PC-9 (cell line): ENCODE data around the gene COQ4. TPM values are rescaled to one million over a fixed set of nuclear protein-coding genes. Genes with fewer than 3 reads are reported as not detected.

Source experiments
- BruUV-seq: library from RNA; stranded (reverse); fragments of 400-500 nt; replicated peaks from 2 replicates; lab custom pipeline; 2021; lab: Mats Ljungman, UMichigan
- CTCF ChIA-PET: fragments of 300-600 bp; sonication (Branson Sonifier 250); formaldehyde crosslinking; loops from one replicate; lab custom pipeline; 2022; ENCODE audit warnings: antibody characterized with exemption; lab: Charles Lee
- POLR2A ChIA-PET: fragments of 300-600 bp; sonication (Branson Sonifier 250); formaldehyde crosslinking; loops from one replicate; lab custom pipeline; 2022; ENCODE audit warnings: antibody characterized with exemption; ENCODE audit not compliant: unreplicated experiment; lab: Charles Lee
- DNase-seq, 2 experiments: peaks; one replicate each; pipeline versions ENCODE4 v3.0.0 to v3.0.0-alpha.2; 2015 to 2022; ENCODE audit warnings: mixed read lengths in 1 of 2
- H2AFZ ChIP-seq: fragments of 200-600 bp; sonication (generic); 2 replicates; pipeline ENCODE4 v1.8.1; 2017; ENCODE audit warnings: antibody characterized with exemption
- H3F3A ChIP-seq: fragments of 200-600 bp; sonication (generic); 2 replicates; pipeline ENCODE4 v1.8.1; 2017; ENCODE audit warnings: antibody characterized with exemption, mild to moderate bottlenecking, low read depth; ENCODE audit not compliant: insufficient read depth
- H3K27ac ChIP-seq: fragments of 200-600 bp; sonication (generic); 2 replicates; pipeline ENCODE4 v1.6.1; 2016; ENCODE audit warnings: mixed run types
- H3K27me3 ChIP-seq: fragments of 200-600 bp; sonication (generic); 2 replicates; pipeline ENCODE4 v1.6.1; 2016; ENCODE audit warnings: low read depth, mixed run types; ENCODE audit not compliant: insufficient read depth
- H3K36me3 ChIP-seq: fragments of 200-600 bp; sonication (generic); 2 replicates; pipeline ENCODE4 v1.6.1; 2016; ENCODE audit warnings: low read depth, mixed run types
- H3K4me1 ChIP-seq: fragments of 200-600 bp; sonication (generic); replicated peaks from 2 replicates; pipeline ENCODE4 v1.6.1; 2016; ENCODE audit warnings: mixed run types; ENCODE audit not compliant: insufficient read depth
- H3K4me2 ChIP-seq: fragments of 200-600 bp; sonication (generic); 2 replicates; pipeline ENCODE4 v1.6.1; 2017; ENCODE audit warnings: mixed run types
- H3K4me3 ChIP-seq: fragments of 200-600 bp; sonication (generic); 2 replicates; pipeline ENCODE4 v1.6.1; 2016; ENCODE audit warnings: mixed run types
- H3K79me2 ChIP-seq: fragments of 200-600 bp; sonication (generic); 2 replicates; pipeline ENCODE4 v1.6.1; 2017; ENCODE audit warnings: low read depth, mixed run types
- H3K9me2 ChIP-seq: fragments of 200-600 bp; sonication (generic); 2 replicates; pipeline ENCODE4 v1.8.1; 2017; ENCODE audit warnings: mild to moderate bottlenecking; ENCODE audit not compliant: insufficient read depth
- H3K9me3 ChIP-seq: fragments of 200-600 bp; sonication (generic); 2 replicates; pipeline ENCODE4 v1.8.1; 2016; ENCODE audit warnings: low read depth; ENCODE audit not compliant: insufficient read depth
- H4K20me1 ChIP-seq: fragments of 200-600 bp; sonication (generic); 2 replicates; pipeline ENCODE4 v1.8.1; 2017; ENCODE audit not compliant: insufficient read depth
- EZH2 ChIP-seq: fragments of 200-600 bp; sonication (generic); IDR thresholded peaks from 2 replicates; pipeline ENCODE4 v1.8.0; 2017; ENCODE audit warnings: antibody characterized with exemption, low read depth
- intact Hi-C: fragments of 100-400 bp; cut with micrococcal nuclease; formaldehyde crosslinking; loops from one replicate; pipeline ENCODE4 v1.10.0; 2022; ENCODE audit not compliant: unreplicated experiment
- total RNA-seq: library from RNA; stranded (reverse); gene quantifications from 2 replicates; pipeline ENCODE4 v1.2.3, GENCODE V29; 2021
- TF ChIP-seq, protein P1 (sequence below): fragments of 200-600 bp; sonication (generic); conservative IDR thresholded peaks from 2 replicates; pipeline ENCODE4 v1.6.1; 2017; ENCODE audit warnings: mixed run types, antibody characterized with exemption, mild to moderate bottlenecking, moderate library complexity

COQ4 gene
- total RNA-seq, 1 experiment from 2014 or later: 81.8 TPM

DNA sequence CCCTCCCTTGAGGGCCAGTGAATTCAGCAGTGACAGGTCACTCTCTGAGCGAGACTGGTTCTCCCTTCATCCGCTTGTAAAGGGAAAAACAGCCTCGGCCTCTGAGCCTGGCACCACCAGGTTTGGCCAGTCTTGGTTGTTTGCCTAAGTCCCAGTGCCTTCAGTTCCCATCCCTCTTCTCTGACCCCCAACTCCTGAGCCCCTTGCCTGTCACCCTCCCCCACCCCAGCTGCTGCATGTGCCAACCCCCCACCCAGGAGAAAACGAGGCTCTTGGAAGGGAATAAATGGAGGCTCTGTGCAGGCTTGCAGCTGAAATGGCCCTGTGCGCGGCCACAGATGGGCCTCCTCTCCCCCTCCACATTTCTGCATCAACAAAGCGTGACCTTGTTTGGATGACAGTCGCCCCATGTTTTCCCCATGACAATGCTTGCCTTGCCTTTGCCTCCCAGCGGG, 51.6 kb downstream of the COQ4 start:
- no peak for DNase-seq
- H3K79me2 ChIP-seq: peaks cover 50% of the 10 kb centered on the region
- no peak overlapping the region for H3K27ac ChIP-seq
- TF ChIP-seq, protein P1, sequence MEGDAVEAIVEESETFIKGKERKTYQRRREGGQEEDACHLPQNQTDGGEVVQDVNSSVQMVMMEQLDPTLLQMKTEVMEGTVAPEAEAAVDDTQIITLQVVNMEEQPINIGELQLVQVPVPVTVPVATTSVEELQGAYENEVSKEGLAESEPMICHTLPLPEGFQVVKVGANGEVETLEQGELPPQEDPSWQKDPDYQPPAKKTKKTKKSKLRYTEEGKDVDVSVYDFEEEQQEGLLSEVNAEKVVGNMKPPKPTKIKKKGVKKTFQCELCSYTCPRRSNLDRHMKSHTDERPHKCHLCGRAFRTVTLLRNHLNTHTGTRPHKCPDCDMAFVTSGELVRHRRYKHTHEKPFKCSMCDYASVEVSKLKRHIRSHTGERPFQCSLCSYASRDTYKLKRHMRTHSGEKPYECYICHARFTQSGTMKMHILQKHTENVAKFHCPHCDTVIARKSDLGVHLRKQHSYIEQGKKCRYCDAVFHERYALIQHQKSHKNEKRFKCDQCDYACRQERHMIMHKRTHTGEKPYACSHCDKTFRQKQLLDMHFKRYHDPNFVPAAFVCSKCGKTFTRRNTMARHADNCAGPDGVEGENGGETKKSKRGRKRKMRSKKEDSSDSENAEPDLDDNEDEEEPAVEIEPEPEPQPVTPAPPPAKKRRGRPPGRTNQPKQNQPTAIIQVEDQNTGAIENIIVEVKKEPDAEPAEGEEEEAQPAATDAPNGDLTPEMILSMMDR: no peak
- no peak for TF ChIP-seq EZH2
- H3F3A ChIP-seq: peaks cover 21% of the 10 kb centered on the region
- no peak overlapping the region for H3K4me3 ChIP-seq
- no peaks in the 10 kb centered on the region; the same call in 1 of the 2 replicates for H3K36me3 ChIP-seq
- no peaks in the 10 kb centered on the region for H3K27me3 ChIP-seq
- no peaks in the 10 kb centered on the region for H3K9me2 ChIP-seq
- CTCF ChIA-PET: interaction anchor here (0.5 kb wide), 1 partner anchor 47 kb away, joined by 5 read pairs; no protein-coding TSS in a partner anchor
- H3K4me2 ChIP-seq: no peak overlapping the region
- BruUV-seq: no TSS peak
- H2AFZ ChIP-seq: no peak overlapping the region
- POLR2A ChIA-PET: no interaction called here
- intact Hi-C loops: loop anchor here (5.0 kb wide), 1 partner anchor 738 kb away; the partner anchor contains the start of genes CRAT and PTPA
- H3K4me1 ChIP-seq: peaks cover 18% of the 10 kb centered on the region; the same call in 1 of the 2 replicates
- H3K9me3 ChIP-seq: no peaks in the 10 kb centered on the region
- H4K20me1 ChIP-seq: no peaks in the 10 kb centered on the region; the same call in 1 of the 2 replicates

DNA sequence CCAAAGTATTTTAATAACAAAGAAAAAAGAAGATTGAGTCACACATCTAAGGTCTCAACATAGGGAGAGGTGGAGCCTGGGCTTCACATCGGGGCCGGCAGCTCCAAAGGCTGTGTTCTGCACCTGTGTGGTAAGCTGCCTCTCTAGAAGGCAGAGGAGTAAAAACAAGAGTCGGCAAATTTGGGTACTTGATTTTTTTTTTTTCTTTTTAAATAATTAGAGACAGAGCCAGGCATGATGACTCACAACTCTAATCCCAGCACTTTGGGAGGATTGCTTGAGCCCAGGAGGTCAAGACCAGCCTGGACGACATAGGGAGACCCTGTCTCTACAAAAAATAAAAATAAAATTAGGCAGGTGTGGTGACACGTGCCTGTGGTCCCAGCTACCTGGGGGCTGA, 53.2 kb downstream of the COQ4 start:
- no peak overlapping the region for H3K4me2 ChIP-seq
- H3K4me1 ChIP-seq: peaks cover 8% of the 10 kb centered on the region; the same call in 1 of the 2 replicates
- CTCF ChIA-PET: no interaction called here
- peaks cover 50% of the 10 kb centered on the region for H3K79me2 ChIP-seq
- TF ChIP-seq EZH2: no peak
- TF ChIP-seq, protein P1: no peak
- no peak overlapping the region for H2AFZ ChIP-seq
- POLR2A ChIA-PET: interaction anchor here (0.7 kb wide), 1 partner anchor 1225 kb away, joined by 9 read pairs; no protein-coding TSS in a partner anchor
- no peaks in the 10 kb centered on the region; the same call in 1 of the 2 replicates for H4K20me1 ChIP-seq
- intact Hi-C loops: no loop called here
- H3K27ac ChIP-seq: no peak overlapping the region
- H3K4me3 ChIP-seq: no peak overlapping the region
- H3K9me3 ChIP-seq: no peaks in the 10 kb centered on the region
- no peaks in the 10 kb centered on the region; the same call in 1 of the 2 replicates for H3K36me3 ChIP-seq
- DNase-seq: no peak
- H3K27me3 ChIP-seq: no peaks in the 10 kb centered on the region
- peaks cover 10% of the 10 kb centered on the region; the same call in 1 of the 2 replicates for H3F3A ChIP-seq
- BruUV-seq: no TSS peak
- no peaks in the 10 kb centered on the region for H3K9me2 ChIP-seq

DNA sequence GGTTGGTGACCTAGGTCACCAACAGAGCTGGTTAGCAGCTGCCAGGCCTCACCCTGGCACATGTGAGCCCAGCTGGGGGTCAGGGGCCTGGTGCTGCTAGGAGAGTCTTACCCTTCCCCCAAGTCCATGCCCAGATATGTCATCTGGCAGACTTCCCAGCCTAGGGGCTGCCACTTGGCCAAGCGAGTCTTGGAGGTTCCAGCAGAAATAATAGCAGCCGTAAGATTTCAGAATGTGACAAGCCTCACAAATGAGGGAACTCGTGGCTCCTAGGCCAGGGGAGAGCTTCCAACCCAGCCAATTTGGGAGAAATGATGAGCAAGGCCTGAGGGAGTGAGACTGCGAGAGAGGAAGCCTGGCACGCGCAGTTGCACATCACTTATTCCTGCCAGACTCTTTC, 59.6 kb downstream of the COQ4 start:
- no peaks in the 10 kb centered on the region for H3K4me1 ChIP-seq
- no peak overlapping the region for H3K4me3 ChIP-seq
- no peak overlapping the region for H2AFZ ChIP-seq
- ChIA-PET CTCF (interaction anchor here (0.6 kb wide), 1 partner anchor 736 kb away, joined by 8 read pairs; no protein-coding TSS in a partner anchor), POLR2A (interaction anchor here (0.7 kb wide), 1 partner anchor 175 kb away, joined by 3 read pairs; no protein-coding TSS in a partner anchor)
- no peaks in the 10 kb centered on the region for H3K9me2 ChIP-seq
- no peaks in the 10 kb centered on the region for H3K9me3 ChIP-seq
- TF ChIP-seq, protein P1: no peak
- TF ChIP-seq EZH2: no peak
- H3K4me2 ChIP-seq: no peak overlapping the region
- BruUV-seq: no TSS peak
- intact Hi-C loops: no loop called here
- no peak for DNase-seq
- H4K20me1 ChIP-seq: no peaks in the 10 kb centered on the region; the same call in 1 of the 2 replicates
- no peak overlapping the region for H3K27ac ChIP-seq
- H3K79me2 ChIP-seq: no peaks in the 10 kb centered on the region
- no peaks in the 10 kb centered on the region for H3K27me3 ChIP-seq
- no peaks in the 10 kb centered on the region for H3K36me3 ChIP-seq
- H3F3A ChIP-seq: no peaks in the 10 kb centered on the region
